Endothelial cell of umbilical vein (primary cell): ENCODE data around the gene FRK. TPM values are rescaled to one million over a fixed set of nuclear protein-coding genes. Genes with fewer than 3 reads are reported as not detected.

ENCODE experiments used
- BruUV-seq: library from RNA; stranded (reverse); fragments of 400-500 nt; replicated peaks from 2 replicates; lab custom pipeline; 2021; lab: Mats Ljungman, UMichigan
- CTCF ChIA-PET: fragments of 300-600, 350-600 bp; sonication (Branson Sonifier 250); formaldehyde crosslinking; loops from one replicate; lab custom pipeline; 2021; ENCODE audit warnings: antibody characterized with exemption, inconsistent platforms; lab: Charles Lee
- POLR2A ChIA-PET: fragments of 300-600, 350-600 bp; sonication (Branson Sonifier 250); formaldehyde crosslinking; loops from one replicate; lab custom pipeline; 2021; ENCODE audit warnings: antibody characterized with exemption, inconsistent platforms; lab: Charles Lee
- DNase-seq: peaks from one replicate; pipeline ENCODE4 v3.0.0-alpha.2; 2011; ENCODE audit warnings: low read depth, low spot score
- FAIRE-seq: peaks from 2 replicates; lab custom pipeline; 2011; peaks lifted over from hg19 to GRCh38; lab: Jason Lieb, UNC
- H2AFZ ChIP-seq: 2 replicates; pipeline ENCODE4 v1.6.0; 2012; ENCODE audit warnings: low read depth, low read length, control low read depth, inconsistent platforms
- H3K27ac ChIP-seq: 2 replicates; pipeline ENCODE4 v1.5.1; 2011; ENCODE audit warnings: low read depth, mild to moderate bottlenecking, control low read depth, low read length, moderate library complexity; ENCODE audit not compliant: insufficient read depth
- H3K27me3 ChIP-seq, 2 experiments: 2 replicates each; pipeline versions ENCODE4 v1.6.0 to v1.6.1; 2011; ENCODE audit warnings: low read length in 2 of 2, mixed read lengths in 1 of 2; ENCODE audit not compliant: control insufficient read depth in 2 of 2, insufficient read depth in 2 of 2
- H3K36me3 ChIP-seq, 2 experiments: 2 replicates in 1 of 2; 3 replicates in 1 of 2; pipeline ENCODE4 v1.5.1; 2011; ENCODE audit warnings: low read length in 2 of 2, mild to moderate bottlenecking in 1 of 2, moderate library complexity in 1 of 2; ENCODE audit not compliant: control insufficient read depth in 2 of 2, insufficient read depth in 2 of 2; ENCODE audit errors: extremely low read depth in 1 of 2
- H3K4me1 ChIP-seq: 3 replicates; pipeline ENCODE4 v1.5.1; 2011; ENCODE audit warnings: mild to moderate bottlenecking, low read length; ENCODE audit not compliant: control insufficient read depth, insufficient read depth; ENCODE audit errors: extremely low read depth
- H3K4me2 ChIP-seq: 2 replicates; pipeline ENCODE4 v1.6.1; 2011; ENCODE audit warnings: low read length, control low read depth, mixed read lengths; ENCODE audit not compliant: insufficient read depth
- H3K4me3 ChIP-seq, 3 experiments: fragments of 200-600 bp in 1 of 3; sonication (generic), shearing (Covaris generic) in 1 of 3; replicated peaks in 1 of 3; 2 replicates each; pipeline ENCODE4 v1.5.1; 2011 to 2016; ENCODE audit warnings: control low read depth in 3 of 3, low read length in 3 of 3, mild to moderate bottlenecking in 2 of 3, inconsistent platforms in 1 of 3, low read depth in 1 of 3, moderate library complexity in 1 of 3; ENCODE audit not compliant: insufficient read depth in 1 of 3
- H3K79me2 ChIP-seq: 2 replicates; pipeline ENCODE4 v1.6.0; 2012; ENCODE audit warnings: low read length, inconsistent platforms; ENCODE audit not compliant: control insufficient read depth, insufficient read depth
- H3K9ac ChIP-seq: replicated peaks from 2 replicates; pipeline ENCODE3; 2011; ENCODE audit warnings: low read length, control low read depth; ENCODE audit not compliant: insufficient read depth; ENCODE audit errors: extremely low read depth
- H3K9me1 ChIP-seq: replicated peaks from 3 replicates; pipeline ENCODE4 v1.6.0; 2011; ENCODE audit warnings: mild to moderate bottlenecking, low read length; ENCODE audit not compliant: control insufficient read depth, insufficient read depth; ENCODE audit errors: extremely low read depth
- H3K9me3 ChIP-seq: replicated peaks from 2 replicates; pipeline ENCODE4 v1.5.1; 2012; ENCODE audit warnings: low read length, inconsistent platforms; ENCODE audit not compliant: control insufficient read depth, insufficient read depth
- H4K20me1 ChIP-seq: replicated peaks from 2 replicates; pipeline ENCODE3; 2011; ENCODE audit warnings: mild to moderate bottlenecking, low read length; ENCODE audit not compliant: control insufficient read depth, insufficient read depth; ENCODE audit errors: extremely low read depth
- EZH2 ChIP-seq: IDR thresholded peaks from 2 replicates; pipeline ENCODE4 v1.6.1; 2012; ENCODE audit warnings: borderline replicate concordance, low read depth, mild to moderate bottlenecking, moderate library complexity, low read length, inconsistent platforms; ENCODE audit not compliant: severe bottlenecking
- FOS ChIP-seq: IDR thresholded peaks from 2 replicates; pipeline ENCODE4 v1.6.1; 2011; ENCODE audit warnings: mild to moderate bottlenecking, low read length, moderate library complexity, borderline replicate concordance; ENCODE audit not compliant: insufficient read depth
- GATA2 ChIP-seq: IDR thresholded peaks from 2 replicates; pipeline ENCODE4 v1.7.0; 2011; ENCODE audit warnings: low read depth, mild to moderate bottlenecking, moderate library complexity, mixed read lengths, low read length; ENCODE audit not compliant: insufficient read length, insufficient read depth
- JUN ChIP-seq: IDR thresholded peaks from 2 replicates; pipeline ENCODE4 v1.6.1; 2011; ENCODE audit warnings: borderline replicate concordance, low read depth; ENCODE audit not compliant: insufficient read length, insufficient read depth
- MYC ChIP-seq: IDR thresholded peaks from one replicate; pipeline ENCODE4 v1.6.1; 2011; ENCODE audit warnings: mild to moderate bottlenecking, low read depth, low read length
- POLR2A ChIP-seq: IDR thresholded peaks from 2 replicates; pipeline ENCODE4 v1.6.1; 2012; ENCODE audit warnings: low read depth, mild to moderate bottlenecking, control low read depth, low read length
- POLR2AphosphoS5 ChIP-seq: IDR thresholded peaks from 2 replicates; pipeline ENCODE4 v1.6.1; 2012; ENCODE audit warnings: low read depth, mild to moderate bottlenecking, control low read depth, low read length, moderate library complexity; ENCODE audit not compliant: insufficient read depth
- dilution Hi-C: fragments of 300-500 bp; cut with MboI; formaldehyde crosslinking; loops from one replicate; pipeline ENCODE4 v1.15.0; 2019; ENCODE audit warnings: low sequenced_read_pairs; ENCODE audit not compliant: extremely low pct_ligation_motif_present
- intact Hi-C: fragments of 100-400 bp; cut with micrococcal nuclease; formaldehyde crosslinking; loops from one replicate; pipeline ENCODE4 v1.10.0; 2022
- polyA plus RNA-seq, 4 experiments: library from polyadenylated mRNA; depleted of rRNA in 3 of 4; stranded (reverse) in 3 of 4; unstranded in 1 of 4; fragments of >200 nt; gene quantifications; 2 replicates each; pipeline versions ENCODE4 v1.2.1 to v1.2.3, GENCODE V29; 2011 to 2012; ENCODE audit warnings: missing spikeins in 1 of 4
- total RNA-seq: library from RNA; stranded (reverse); gene quantifications from 2 replicates; pipeline ENCODE4 v1.2.3, GENCODE V29; 2021
- TF ChIP-seq, protein P1 (sequence below): IDR thresholded peaks from 2 replicates; pipeline ENCODE4 v1.6.1; 2011; ENCODE audit not compliant: insufficient read depth, insufficient read length
- TF ChIP-seq, protein P2 (sequence below), 2 donors: IDR thresholded peaks; 1 replicate in 1 of 2; 2 replicates in 1 of 2; pipeline ENCODE4 v1.5.1; 2011; ENCODE audit warnings: low read length in 2 of 2, mild to moderate bottlenecking in 2 of 2, moderate library complexity in 2 of 2, control low read depth in 1 of 2, inconsistent platforms in 1 of 2, low read depth in 1 of 2; ENCODE audit not compliant: insufficient read depth in 1 of 2; ENCODE audit errors: extremely low read depth in 1 of 2

Gene FRK
- total and polyA plus RNA-seq, 2 donors (not counting 3 experiments of a cell fraction or from before 2014, with no cell fraction given): 0.01 TPM; not detected in 1

DNA sequence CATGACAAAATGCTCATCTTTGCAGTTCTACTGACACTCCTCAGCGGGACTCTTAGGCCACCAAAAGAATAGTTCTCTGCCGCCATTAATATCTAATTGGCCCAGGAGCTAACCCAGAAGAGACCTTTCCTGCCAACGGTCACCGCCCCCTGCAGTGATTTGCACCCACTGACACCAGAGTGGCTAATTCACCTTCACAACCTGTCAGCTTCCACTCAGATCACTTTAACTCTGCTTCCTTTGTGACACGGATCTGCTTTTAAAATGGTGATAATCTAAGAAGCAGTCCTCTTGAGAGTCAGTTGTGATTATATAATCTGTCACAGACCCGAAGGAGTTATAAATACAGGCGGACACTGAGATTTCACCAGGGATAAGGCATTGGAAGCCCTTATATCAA lies 172.8 kb downstream of the FRK start:
- Histone ChIP-seq H3K27ac (no peak overlapping the region), H3K4me1 (no peaks in the 10 kb centered on the region), H3K4me2 (no peak overlapping the region), H2AFZ (no peak overlapping the region), H3K27me3 (no peaks in the 10 kb centered on the region), H3K4me3 (no peak overlapping the region), H3K79me2 (no peaks in the 10 kb centered on the region), H3K9ac (no peak overlapping the region), H3K36me3 (no peaks in the 10 kb centered on the region), H3K9me1 (no peaks in the 10 kb centered on the region), H4K20me1 (no peaks in the 10 kb centered on the region), H3K9me3 (no peaks in the 10 kb centered on the region)
- TF ChIP-seq GATA2: no peak
- TF ChIP-seq MYC: no peak
- TF ChIP-seq, protein P1, sequence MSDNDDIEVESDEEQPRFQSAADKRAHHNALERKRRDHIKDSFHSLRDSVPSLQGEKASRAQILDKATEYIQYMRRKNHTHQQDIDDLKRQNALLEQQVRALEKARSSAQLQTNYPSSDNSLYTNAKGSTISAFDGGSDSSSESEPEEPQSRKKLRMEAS: no peak
- TF ChIP-seq POLR2AphosphoS5: no peak
- no peak for TF ChIP-seq POLR2A
- TF ChIP-seq EZH2: no peak
- TF ChIP-seq, protein P2, sequence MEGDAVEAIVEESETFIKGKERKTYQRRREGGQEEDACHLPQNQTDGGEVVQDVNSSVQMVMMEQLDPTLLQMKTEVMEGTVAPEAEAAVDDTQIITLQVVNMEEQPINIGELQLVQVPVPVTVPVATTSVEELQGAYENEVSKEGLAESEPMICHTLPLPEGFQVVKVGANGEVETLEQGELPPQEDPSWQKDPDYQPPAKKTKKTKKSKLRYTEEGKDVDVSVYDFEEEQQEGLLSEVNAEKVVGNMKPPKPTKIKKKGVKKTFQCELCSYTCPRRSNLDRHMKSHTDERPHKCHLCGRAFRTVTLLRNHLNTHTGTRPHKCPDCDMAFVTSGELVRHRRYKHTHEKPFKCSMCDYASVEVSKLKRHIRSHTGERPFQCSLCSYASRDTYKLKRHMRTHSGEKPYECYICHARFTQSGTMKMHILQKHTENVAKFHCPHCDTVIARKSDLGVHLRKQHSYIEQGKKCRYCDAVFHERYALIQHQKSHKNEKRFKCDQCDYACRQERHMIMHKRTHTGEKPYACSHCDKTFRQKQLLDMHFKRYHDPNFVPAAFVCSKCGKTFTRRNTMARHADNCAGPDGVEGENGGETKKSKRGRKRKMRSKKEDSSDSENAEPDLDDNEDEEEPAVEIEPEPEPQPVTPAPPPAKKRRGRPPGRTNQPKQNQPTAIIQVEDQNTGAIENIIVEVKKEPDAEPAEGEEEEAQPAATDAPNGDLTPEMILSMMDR (IDR thresholded peaks at IDR 0.05; ENCODE audit: extremely low read depth in 1 of 2, insufficient read depth in 1 of 2, low read depth in 1 of 2, low read length in 2 of 2): no peak
- no peak for TF ChIP-seq JUN
- no peak for TF ChIP-seq FOS
- intact Hi-C loops: no loop called here
- dilution Hi-C loops: no loop called here
- CTCF ChIA-PET: interaction anchor here (1.4 kb wide), 1 partner anchor 9 kb away, joined by 3 read pairs; no protein-coding TSS in a partner anchor
- FAIRE-seq (no peak), DNase-seq (no peak)
- POLR2A ChIA-PET: no interaction called here
- BruUV-seq: no TSS peak
